ENCODE measurements around the gene TPPP.

GRCh38 chr5:616484-617039, 76.6 kb downstream of the TPPP start:
- TF ChIP-seq CTCF (IDR thresholded peaks at IDR 0.05; ENCODE audit: insufficient read depth, low read depth, low read length) (no peak), EZH2 (IDR thresholded peaks at IDR 0.05; ENCODE audit: insufficient read depth, low read length) (no peak)

Data from astrocyte (in vitro differentiated cells and primary cell).